HG02588 (cell line): Measurements from ENCODE around the gene ZNF493.

Source experiments
- ATAC-seq: cut with Tn5 transposase; IDR thresholded peaks from one replicate; pipeline ENCODE4 v1.9.1; 2021; ENCODE audit warnings: mild to moderate bottlenecking, moderate library complexity; ENCODE audit not compliant: unreplicated experiment

The ZNF493 gene

GRCh38 chr19:21462540-21462939, 65.6 kb downstream of the ZNF493 start:
- ATAC-seq = no peak

- no peak for ATAC-seq
Measured at GRCh38 chr19:21463449-21464105, 66.6 kb downstream of the ZNF493 start.

- no peak for ATAC-seq
Measured at GRCh38 chr19:21466627-21467026, 69.7 kb downstream of the ZNF493 start.

- no peak for ATAC-seq
Measured at GRCh38 chr19:21468791-21469190, 71.9 kb downstream of the ZNF493 start.

- ATAC-seq = no peak
Measured at GRCh38 chr19:21472507-21472906, 75.6 kb downstream of the ZNF493 start.

- ATAC-seq = no peak
Measured at GRCh38 chr19:21474671-21475181, 77.8 kb downstream of the ZNF493 start.
